GM21786 (cell line): ENCODE measurements around the gene AKR1C3.
"Not testable (repeated sequence)": the region's sequence is repeated elsewhere in the genome, so short reads cannot be mapped to it uniquely, and the experiment has no call there.

Experiments used
- ATAC-seq: cut with Tn5 transposase; IDR thresholded peaks from one replicate; pipeline ENCODE4 v1.9.1; 2021; ENCODE audit not compliant: unreplicated experiment

Gene AKR1C3

DNA sequence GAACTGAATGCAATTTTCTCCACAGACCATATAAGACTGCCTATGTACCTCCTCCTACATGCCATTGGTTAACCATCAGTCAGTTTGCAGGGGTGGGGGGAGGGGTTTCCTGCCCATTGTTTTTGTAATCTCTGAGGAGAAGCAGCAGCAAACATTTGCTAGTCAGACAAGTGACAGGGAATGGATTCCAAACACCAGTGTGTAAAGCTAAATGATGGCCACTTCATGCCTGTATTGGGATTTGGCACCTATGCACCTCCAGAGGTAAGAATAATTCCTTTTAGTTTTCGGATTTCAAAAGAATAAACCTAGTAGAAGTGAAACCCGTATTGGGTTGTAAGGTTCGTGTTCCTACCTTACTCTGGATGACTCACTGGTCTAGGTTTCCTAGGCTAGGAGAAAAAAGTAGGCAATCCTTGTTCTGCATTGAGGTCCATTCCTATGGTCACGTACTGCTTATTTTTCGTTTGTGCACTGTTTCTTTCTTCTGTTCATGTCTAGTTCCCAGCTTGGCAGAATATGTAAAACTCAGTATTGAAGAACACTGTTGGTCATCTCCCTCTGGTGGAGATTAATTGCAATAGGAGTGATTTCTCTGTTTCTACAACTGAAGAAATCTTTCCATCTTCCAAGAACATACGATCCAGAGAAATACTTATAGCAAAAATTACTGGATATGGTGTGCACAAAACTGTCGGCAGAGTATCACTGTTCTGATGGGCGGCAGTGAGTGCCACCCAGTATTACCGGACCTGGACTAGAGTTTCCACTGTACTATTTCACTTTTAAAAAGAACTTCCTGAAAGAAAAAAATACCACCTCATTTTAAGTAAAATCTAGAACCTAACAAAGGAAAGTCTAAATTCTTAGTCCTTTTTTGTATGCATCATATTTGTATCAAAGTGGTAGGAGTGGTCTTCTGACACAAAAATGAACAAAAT is at the start of gene AKR1C3:
Gene AKR1C3, plus strand, starts transcription at position 150 of the 941 bp plus-strand sequence. Its CDS starts 31 bp downstream, at position 181.
- no peak for ATAC-seq

DNA sequence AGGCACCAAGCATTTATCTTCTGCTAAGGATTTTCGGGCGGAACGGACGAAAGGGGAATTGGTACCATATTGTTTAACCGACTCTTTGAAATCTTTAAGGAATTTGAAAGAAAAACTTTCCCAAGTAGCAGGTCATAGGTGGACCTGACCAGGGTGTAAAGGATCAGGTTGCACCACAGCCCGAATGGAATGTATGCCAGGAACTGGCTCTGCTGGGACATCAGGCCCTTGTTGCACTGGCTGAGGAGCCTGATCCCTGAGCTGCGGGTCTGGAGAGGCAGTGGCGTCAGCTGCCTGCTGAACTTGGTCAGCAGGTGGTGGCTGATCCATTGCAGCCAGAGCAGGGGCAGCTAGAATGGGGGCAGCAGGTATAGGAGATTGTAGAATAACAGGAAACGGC is 49.1 kb upstream of the AKR1C3 start:
- ATAC-seq, result no peak

DNA sequence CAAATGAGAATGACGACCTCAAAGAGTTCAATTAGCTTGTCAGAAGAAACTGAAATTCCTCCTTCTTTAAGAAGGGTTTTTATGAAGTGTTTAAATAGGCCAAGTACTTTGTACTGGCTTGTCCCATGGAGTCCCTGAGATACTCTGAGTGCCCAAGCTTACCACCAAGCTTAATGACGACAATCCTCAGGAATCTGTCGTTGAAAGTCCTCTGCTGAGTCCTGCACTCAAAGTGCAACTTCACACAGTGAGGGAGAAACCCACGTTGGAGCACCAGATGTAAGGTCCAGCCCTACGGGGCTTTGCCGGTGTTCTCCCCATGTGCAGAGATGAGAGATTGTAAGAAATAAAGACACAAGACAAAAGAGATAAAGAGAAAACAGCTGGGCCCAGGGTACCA is 47.8 kb upstream of the AKR1C3 start:
- no peak for ATAC-seq

DNA sequence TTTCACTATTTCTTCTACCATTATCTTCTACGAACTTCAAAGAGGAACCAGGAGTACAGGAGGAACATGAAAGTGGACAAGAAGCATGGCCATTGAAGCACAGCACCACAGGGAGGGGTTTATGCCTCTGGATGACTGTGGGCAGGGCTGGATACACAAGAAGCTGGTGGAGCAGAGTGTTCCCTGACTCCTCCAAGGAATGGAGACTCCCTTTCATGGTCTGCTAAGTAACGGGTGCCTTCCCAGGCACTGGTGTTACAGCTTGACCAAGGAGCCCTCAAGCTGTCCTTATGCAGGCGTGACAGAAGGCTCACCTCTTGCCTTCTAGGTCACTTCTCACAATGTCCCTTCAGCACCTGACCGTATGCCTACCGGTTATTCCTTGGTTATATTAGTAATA is 47.2 kb upstream of the AKR1C3 start:
- not testable (repeated sequence) for ATAC-seq

DNA sequence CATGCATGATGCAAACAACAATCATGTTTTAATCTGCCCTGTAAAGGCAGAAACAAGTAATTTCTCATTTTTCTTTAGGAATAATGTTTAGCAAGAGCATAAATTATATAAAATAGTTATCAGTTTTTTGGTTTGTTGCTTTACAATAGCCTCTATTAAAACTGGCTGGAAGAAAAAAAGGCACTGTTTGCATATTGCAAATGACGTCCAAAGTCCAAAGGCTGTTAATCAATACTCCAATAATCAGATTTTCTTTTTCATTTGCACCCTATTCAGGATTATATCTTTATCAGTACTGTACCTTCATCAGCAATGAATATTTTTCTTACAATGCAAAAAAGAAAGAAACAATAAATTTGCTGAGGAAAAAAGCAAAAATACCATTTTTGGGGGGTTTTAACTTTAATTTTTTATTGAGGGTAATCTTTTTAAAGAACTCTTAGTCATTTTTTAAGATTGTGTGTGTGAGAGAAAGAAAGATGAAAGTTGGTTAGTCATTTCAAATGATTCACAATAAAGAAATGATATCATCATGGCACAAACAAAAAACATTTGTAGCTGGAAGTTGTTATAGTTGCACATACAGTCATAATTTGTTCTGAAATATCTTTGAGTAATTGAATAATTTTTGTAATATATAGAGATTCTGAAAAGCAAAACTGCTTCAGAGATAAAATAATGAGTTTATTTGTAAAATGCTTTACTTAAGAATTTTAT is 46.1 kb upstream of the AKR1C3 start:
- ATAC-seq, result no peak

DNA sequence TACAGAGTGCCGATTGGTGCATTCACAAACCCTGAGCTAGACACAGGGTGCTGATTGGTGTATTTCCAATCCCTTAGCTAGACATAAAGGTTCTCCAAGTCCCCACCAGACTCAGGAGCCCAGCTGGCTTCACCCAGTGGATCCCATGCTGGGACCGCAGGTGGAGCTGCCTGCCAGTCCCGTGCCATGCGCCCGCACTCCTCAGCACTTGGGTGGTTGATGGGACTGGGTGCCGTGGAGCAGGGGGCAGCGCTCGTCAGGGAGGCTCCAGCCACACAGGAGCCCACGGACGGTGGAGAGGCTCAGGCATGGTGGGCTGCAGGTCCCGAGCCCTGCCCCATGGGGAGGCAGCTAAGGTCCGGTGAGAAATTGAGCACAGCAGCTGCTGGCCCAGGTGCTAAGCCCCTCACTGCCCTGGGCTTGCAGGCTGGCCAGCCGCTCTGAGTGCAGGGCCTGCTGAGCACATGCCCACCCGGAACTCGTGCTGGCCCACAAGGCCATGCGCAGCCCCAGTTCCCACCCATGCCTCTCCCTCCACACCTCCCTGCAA is 41.2 kb upstream of the AKR1C3 start:
- ATAC-seq, result not testable (repeated sequence)

DNA sequence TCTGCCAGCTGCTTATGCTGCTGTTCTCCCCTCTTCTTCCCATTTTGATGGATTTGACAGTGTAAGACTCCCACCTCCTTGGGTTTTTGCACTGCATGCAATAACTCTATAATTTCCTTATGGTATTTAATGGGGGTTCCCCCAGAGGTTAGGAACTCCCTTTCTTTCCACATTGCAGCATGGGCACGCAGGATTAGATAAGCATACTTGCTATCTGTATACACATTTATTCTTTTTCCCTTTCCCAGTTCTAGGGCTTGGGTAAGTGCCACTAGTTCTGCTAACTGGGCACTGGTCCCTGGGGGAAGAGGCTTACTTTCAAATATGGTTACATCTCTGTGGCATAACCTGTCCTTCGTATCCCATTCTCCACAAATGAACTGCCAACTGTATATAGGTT is 39.4 kb upstream of the AKR1C3 start:
- ATAC-seq, result not testable (repeated sequence)

DNA sequence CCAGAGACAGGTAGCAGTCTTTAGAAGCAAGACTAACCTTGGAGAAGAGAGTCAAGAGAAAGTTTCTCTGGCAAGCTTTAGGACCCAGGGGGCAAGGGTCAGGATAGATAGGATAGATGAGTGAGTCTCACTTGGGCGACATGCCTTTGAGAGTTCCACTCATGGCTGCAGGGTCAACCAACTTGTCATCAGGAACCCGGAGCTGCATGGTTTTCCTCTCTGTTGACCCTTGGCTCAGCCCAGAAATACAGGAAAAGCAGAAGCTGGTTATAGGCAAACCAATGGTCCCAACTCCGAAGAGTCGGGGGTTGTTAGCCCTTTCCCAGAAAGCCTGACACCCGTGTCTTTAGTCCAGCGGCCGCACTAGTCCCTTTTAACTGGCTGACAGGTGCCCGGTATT is 34.9 kb upstream of the AKR1C3 start:
- not testable (repeated sequence) for ATAC-seq

DNA sequence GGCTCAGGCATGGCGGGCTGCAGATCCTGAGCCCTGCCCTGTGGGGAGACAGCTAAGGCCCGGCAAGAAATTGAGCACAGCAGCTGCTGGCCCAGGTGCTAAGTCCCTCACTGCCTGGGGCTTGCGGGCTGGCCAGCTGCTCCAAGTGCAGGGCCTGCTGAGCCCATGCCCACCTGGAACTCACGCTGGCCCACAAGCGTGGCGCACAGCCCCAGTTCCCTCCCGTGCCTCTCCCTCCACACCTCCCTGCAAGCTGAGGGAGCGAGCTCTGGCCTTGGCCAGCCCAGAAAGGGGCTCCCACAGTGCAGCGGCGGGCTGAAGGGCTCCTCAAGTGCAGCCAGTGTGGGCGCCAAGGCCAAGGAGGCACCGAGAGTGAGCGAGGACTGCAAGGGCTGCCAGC is 33.4 kb upstream of the AKR1C3 start:
- ATAC-seq, result not testable (repeated sequence)

DNA sequence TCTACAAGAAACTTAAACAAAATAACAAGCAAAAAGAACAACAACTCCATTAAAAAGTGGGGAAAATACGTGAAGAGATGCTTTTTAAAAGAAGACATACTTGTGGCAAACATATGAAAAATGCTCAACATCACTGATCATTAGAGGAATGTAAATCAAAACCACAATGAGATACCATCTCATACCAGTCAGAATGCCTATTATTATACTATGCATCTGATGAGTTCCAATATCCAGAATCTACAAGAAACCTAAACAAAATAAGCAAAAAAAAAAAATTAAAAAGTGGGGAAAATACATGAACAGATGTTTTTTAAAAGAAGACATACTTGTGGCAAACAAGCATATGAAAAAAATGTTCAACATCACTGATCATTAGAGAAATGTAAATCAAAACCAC is 29.6 kb upstream of the AKR1C3 start:
- no peak for ATAC-seq

DNA sequence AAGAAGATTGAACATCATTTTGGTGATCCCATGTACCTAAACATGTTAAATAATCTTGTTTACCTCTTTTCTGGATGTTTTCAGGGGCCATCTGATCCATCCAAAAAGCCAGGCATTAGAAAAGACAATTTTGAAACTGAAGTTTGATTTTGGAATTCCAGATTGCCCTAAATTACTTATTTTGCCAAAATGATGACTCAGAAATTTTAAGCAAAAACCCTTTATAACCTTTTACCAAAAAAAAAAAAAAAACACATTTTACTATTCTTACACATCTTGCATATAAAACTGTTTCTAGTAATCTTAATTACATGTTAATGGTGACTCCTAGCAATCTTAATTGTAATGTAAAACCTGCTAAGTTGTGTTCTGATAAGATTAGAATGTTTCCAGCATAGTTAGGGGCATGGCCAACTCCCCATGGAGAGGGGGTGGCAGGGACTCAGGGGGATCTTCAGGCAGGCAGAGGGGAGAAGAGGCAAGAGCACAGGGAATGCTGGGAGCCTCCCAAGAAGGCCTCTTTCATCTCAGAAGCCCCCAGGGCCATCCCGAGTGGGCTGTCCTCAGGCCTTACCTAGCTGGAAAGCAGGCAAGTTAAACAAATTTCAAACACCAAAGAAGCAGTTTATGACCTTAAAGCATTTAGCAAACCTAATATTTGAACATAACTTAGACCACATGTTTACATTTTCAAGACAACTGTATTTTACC is 25.8 kb upstream of the AKR1C3 start:
- ATAC-seq, result no peak

DNA sequence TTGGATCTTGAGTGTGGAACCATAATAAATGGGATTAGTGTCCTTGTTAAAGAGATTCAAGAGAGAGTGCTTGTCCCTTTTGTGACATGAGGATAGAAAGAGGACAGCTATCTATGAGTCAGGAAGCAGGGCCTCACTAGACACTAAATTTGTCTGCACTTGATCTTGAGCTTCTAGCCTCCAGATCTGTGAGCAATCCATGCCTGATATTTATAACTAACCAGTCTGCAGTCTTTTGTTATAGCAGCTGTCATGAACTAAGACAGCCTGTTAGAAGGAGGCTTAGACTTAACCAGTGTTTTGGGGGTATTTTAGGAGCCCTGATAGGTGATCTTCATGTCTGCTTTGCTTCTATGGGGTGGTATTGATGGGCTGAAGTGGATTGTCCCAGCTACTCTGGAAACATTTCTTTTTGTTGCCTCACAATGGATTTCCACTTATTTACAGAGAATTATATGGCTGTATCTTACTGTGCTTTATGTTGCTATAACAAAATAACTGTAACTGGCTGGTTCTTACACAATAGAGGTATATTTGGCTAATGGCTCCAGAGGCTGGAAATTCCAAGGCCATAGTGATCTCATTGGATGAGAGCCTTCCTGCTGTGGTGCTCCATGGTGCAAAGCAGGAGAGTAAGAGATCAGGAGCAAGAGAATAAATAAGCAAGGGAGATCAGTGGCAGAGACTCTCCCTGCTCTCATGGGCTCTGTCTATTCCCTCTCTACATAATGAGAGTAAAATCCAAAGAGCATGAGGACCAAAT is 23.4 kb upstream of the AKR1C3 start:
- no peak for ATAC-seq

DNA sequence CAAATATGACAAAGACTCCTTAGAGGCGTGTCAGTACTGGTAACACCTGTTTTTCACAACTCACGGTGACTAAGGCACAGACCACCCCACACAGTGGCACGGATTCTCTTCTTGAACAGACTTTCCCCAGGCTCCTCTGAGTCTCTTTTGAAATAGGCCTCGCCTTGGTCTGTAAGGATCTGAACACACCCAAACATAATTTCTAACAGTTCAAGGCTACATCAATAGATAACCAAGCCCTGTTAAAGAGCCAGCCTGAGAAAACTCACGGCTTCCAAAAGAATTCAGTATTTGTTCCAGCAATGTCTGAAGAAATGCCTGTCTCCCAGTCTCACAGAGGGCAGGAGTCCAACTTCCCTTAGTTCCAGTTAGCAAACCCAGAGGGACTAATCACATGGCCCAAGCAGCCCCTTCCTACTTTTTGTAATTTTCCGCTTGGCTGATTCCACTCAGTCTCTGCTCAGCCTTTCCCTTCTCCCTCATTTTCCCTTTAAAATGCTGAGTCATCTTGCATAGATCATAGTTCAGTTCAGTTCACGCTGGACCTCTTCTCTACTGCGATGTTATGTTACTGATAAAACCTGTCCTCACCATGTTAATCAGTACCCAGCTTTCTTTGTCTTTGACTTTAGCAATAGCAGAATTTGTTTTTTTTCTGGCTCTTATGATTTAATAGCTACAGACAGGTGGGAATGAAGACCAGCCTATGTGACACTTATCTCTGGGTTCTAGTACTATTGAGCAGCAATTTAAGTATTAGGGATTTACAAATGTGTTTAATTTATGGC is 22.6 kb upstream of the AKR1C3 start:
- ATAC-seq, result no peak

DNA sequence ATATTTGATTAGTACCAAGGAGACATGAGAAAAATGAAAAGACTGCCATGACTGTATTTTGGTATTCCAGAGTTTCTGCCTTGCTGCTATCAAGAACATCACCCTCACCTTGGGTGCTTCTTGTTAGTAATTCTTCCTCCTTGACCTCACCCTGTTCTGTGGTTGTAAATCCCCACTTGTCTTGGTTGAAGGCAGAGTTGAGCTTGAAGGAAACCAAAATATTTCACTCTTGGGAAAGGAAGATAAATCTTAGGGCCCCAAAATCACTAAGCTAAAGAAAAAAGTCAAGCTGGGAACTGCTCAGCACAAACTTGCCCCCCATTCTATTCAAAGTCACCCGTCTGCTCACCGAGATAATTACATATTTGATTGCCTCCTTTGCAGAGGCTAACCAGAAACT is 20.6 kb upstream of the AKR1C3 start:
- ATAC-seq, result no peak

DNA sequence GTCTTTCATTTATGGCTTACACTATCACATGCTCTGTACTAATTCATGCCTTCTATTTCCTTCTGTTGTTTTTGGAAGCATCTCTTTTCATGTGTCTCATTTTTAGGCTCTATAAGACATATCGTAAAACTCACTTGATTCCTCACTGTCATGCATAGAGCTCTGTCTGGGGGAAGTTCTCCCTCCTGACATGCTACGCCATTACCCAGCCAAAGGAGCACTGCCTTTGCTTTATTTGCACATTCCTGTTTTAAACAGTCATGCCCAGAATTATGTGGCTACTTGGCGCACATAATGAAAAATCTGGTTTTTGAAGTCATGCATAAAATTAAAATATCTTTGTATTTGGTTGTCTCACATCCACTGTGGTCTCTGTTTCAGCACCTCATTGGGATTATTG is 17.6 kb upstream of the AKR1C3 start:
- no peak for ATAC-seq

DNA sequence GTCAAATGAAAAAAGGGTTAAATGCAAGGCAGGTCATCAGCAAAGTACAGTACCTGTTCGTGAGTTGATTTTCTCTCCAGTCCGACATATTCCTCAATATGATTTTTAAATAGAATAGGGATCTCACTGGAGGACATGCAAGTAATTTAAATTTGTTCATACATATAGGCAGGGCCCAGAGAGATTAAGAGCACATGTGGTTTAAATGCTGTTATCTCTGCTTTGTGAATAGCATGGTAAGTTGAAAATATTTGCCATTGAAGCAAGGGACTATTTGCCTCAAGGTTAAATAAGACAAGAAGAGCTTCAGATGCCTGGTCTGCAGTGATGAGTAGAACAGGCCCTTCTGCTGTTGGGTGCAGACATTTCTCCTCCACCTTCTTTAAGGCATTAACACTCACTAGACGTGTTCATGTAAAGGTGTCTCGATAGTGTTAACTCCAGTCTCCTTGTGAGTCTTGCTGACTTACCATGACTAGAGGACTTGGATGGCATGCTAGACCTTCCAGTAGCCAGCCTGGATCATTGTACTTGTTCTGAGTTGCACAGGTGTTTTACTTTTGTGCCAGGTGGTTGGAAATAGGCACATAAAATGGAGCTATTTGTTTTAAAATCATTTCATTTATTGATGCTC is 15.6 kb upstream of the AKR1C3 start:
- ATAC-seq, result no peak

DNA sequence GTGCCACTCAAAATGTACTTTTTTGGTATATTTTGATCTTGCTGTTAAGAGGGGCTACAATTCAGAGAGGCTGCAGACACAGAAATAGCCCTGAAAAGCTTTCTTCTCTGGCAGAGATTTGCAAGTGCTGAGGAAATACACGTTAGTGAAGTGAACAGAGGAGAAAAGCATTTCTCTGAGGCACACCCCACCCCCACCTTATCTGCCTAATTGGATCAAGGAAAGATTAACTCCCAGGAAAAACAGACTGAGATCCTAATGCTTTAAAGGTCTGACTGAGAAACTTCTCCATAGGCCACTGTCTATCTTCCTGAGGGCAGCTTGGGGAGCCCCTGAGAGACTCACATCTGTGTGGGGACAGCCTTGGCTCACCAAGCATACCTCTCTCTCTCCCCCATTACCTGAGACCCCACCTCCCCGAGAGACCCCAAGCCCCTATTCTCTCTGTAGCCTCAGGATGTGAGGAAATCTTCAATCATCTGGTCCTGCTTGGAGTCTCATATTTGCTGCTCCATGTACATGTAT is 14.8 kb upstream of the AKR1C3 start:
- no peak for ATAC-seq

DNA sequence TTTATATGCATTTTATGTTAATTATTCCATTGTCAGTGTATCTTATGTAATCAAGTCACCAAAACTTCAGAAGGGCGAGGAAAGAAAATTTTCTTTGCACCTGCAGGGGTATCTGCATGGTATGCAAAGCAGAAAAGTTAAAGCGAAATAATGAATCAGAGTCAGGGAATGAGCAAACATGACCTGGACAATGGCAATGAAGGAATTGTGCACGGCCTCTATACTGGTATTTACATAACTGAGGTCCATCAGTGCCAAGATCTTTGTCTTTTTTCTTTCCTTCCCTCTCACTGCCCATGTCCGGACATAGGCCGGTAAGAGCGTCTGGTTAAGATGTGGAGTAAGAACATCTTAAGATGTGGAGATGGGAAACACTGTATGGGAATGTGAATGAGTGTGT is 14.4 kb upstream of the AKR1C3 start:
- ATAC-seq, result no peak

DNA sequence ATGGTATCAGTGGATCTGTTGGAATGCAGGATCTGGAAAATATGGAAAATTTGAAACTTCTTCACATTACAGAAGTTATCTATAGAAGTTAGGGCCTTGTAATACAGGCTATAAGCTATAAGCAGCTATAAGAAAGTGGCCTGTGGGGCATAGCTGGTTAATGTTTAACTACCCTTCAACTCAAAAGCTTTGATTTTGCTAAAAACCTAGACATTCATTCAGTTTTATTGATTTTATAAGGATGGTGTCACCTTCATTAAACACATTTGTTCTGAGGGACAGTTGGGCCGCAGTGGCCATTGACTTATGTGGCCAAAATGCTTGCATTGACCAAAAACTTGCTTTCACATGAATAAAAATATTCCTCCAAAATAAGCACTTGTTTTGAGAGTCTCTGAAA is 13.1 kb upstream of the AKR1C3 start:
- ATAC-seq, result no peak
